BJ (cell line): ENCODE measurements around the gene MAGOH. TPM values are rescaled to one million over a fixed set of nuclear protein-coding genes. Genes with fewer than 3 reads are reported as not detected.

Experiments used
- CTCF ChIA-PET: fragments of 350-600 bp; formaldehyde crosslinking; extraction: SDS; loops from one replicate; lab custom pipeline; 2021; ENCODE audit warnings: antibody characterized with exemption, inconsistent platforms; lab: Yijun Ruan, JAX
- POLR2A ChIA-PET: fragments of 300-600 bp; sonication (Branson Sonifier 250); formaldehyde crosslinking; extraction: SDS; loops from one replicate; lab custom pipeline; 2021; ENCODE audit warnings: antibody characterized with exemption; lab: Charles Lee
- DNase-seq: peaks from one replicate; pipeline ENCODE4 v3.0.0-alpha.2; 2011; ENCODE audit warnings: low read depth
- H3K27me3 ChIP-seq: 2 replicates; pipeline ENCODE4 v1.6.0; 2011; ENCODE audit warnings: low read length; ENCODE audit not compliant: control insufficient read depth, insufficient read depth
- H3K36me3 ChIP-seq: 2 replicates; pipeline ENCODE4 v1.5.1; 2011; ENCODE audit warnings: low read length; ENCODE audit not compliant: control insufficient read depth, insufficient read depth
- H3K4me3 ChIP-seq: 2 replicates; pipeline ENCODE4 v1.5.1; 2011; ENCODE audit warnings: low read depth, mild to moderate bottlenecking, control low read depth, low read length
- CTCF ChIP-seq: IDR thresholded peaks from 2 replicates; pipeline ENCODE4 v1.5.1; 2011; ENCODE audit warnings: low read depth, mild to moderate bottlenecking, control low read depth, inconsistent platforms, low read length, moderate library complexity; ENCODE audit not compliant: insufficient read depth
- polyA plus RNA-seq: library from polyadenylated mRNA; depleted of rRNA; stranded (reverse); fragments of >200 nt; gene quantifications from 2 replicates; pipeline ENCODE4 v1.2.3, GENCODE V29; 2011

The MAGOH gene
- polyA plus RNA-seq, 1 experiment: 3.9 TPM

- CTCF ChIA-PET: interaction anchor here (0.7 to 2.8 kb wide), 9 partner anchors 9 to 262 kb away, joined by 3 to 8 read pairs (median 3); partner anchors contain the start of genes CPT2 and ECHDC2
- POLR2A ChIA-PET: interaction anchor here (0.5 kb wide), 1 partner anchor 118 kb away, joined by 8 read pairs; no protein-coding TSS in a partner anchor
- Histone ChIP-seq H3K4me3 (no peak overlapping the region), H3K36me3 (no peaks in the 10 kb centered on the region), H3K27me3 (no peaks in the 10 kb centered on the region)
- peak; percentile 87 for DNase-seq
- no peak for TF ChIP-seq CTCF
Measured at GRCh38 chr1:53183095-53183990, 55.0 kb downstream of the MAGOH start.

GRCh38 chr1:53182716-53183094, 55.6 kb downstream of the MAGOH start:
- ChIA-PET CTCF (interaction anchor here (0.7 to 2.8 kb wide), 8 partner anchors 9 to 261 kb away, joined by 3 to 8 read pairs (median 4); partner anchors contain the start of genes CPT2 and ECHDC2), POLR2A (interaction anchor here (0.5 kb wide), 1 partner anchor 117 kb away, joined by 8 read pairs; no protein-coding TSS in a partner anchor)
- DNase-seq: no peak
- TF ChIP-seq CTCF: no peak
- Histone ChIP-seq H3K27me3 (no peaks in the 10 kb centered on the region), H3K36me3 (no peaks in the 10 kb centered on the region), H3K4me3 (no peak overlapping the region)

- Histone ChIP-seq H3K27me3 (no peaks in the 10 kb centered on the region), H3K4me3 (no peak overlapping the region), H3K36me3 (no peaks in the 10 kb centered on the region)
- no peak for DNase-seq
- peak; percentile 66 for TF ChIP-seq CTCF
- POLR2A ChIA-PET: no interaction called here
- CTCF ChIA-PET: interaction anchor here (1.0 to 2.8 kb wide), 5 partner anchors 8 to 229 kb away, joined by 3 to 8 read pairs (median 4); no protein-coding TSS in a partner anchor
Measured at GRCh38 chr1:53182111-53182593, 56.2 kb downstream of the MAGOH start.

- Histone ChIP-seq H3K4me3 (no peak overlapping the region), H3K36me3 (no peaks in the 10 kb centered on the region), H3K27me3 (no peaks in the 10 kb centered on the region)
- no peak for TF ChIP-seq CTCF
- POLR2A ChIA-PET: interaction anchor here (0.6 kb wide), 1 partner anchor 120 kb away, joined by 3 read pairs; no protein-coding TSS in a partner anchor
- CTCF ChIA-PET: interaction anchor here (0.7 to 1.2 kb wide), 3 partner anchors 9 to 72 kb away, joined by 3 to 4 read pairs (median 3); no protein-coding TSS in a partner anchor
- DNase-seq: no peak
Measured at GRCh38 chr1:53180951-53181350, 57.4 kb downstream of the MAGOH start.

- H3K27me3 ChIP-seq: no peaks in the 10 kb centered on the region
- ChIA-PET CTCF (interaction anchor here (0.5 to 1.2 kb wide), 7 partner anchors 8 to 481 kb away, joined by 3 to 4 read pairs (median 3); partner anchors contain the start of gene ECHDC2), POLR2A (interaction anchor here (0.6 kb wide), 1 partner anchor 120 kb away, joined by 3 read pairs; no protein-coding TSS in a partner anchor)
- no peak overlapping the region for H3K4me3 ChIP-seq
- no peaks in the 10 kb centered on the region for H3K36me3 ChIP-seq
- DNase-seq: no peak
- TF ChIP-seq CTCF: no peak
Measured at GRCh38 chr1:53180226-53180625, 58.1 kb downstream of the MAGOH start.
